Measurements from ENCODE around the gene PNMA1. TPM values are rescaled to one million over a fixed set of nuclear protein-coding genes. Genes with fewer than 3 reads are reported as not detected.

Gene PNMA1
- total and polyA plus RNA-seq, 2 of the 13 experiments (the other 11 are each of a cell fraction or from before 2014, with no cell fraction given), result 7.0 to 8.3 TPM

GRCh38 chr14:73713803-73714655 is at the start of gene PNMA1 (continued):
- TF ChIP-seq NPAS2 (CRISPR knock-in tag; IDR thresholded peaks at IDR 0.05; ENCODE audit: borderline replicate concordance) (no peak), ZMYM2 (CRISPR knock-in tag; IDR thresholded peaks at IDR 0.05) (no peak), MAFK (conservative IDR thresholded peaks at IDR 0.05 in 1 of 2, IDR thresholded peaks at IDR 0.05 in 1 of 2; ENCODE audit: low read length in 2 of 2) (no peak), HNRNPH1 (optimal IDR thresholded peaks at IDR 0.05; ENCODE audit: low read depth, low read length) (no peak), RERE (CRISPR knock-in tag; IDR thresholded peaks at IDR 0.05; ENCODE audit: low read depth) (0 out of 2 replicates have a peak, but pooled peaks have one; percentile 63), HNRNPLL (IDR thresholded peaks at IDR 0.05; ENCODE audit: low read depth, low read length, poor library complexity, severe bottlenecking) (peak; percentile 57), EHMT2 (IDR thresholded peaks at IDR 0.05; ENCODE audit: borderline replicate concordance, low read depth, low read length) (no peak), RNF219 (CRISPR knock-in tag; IDR thresholded peaks at IDR 0.05) (no peak), PHF21A (CRISPR knock-in tag; IDR thresholded peaks at IDR 0.05) (no peak), ZNF337 (CRISPR knock-in tag; IDR thresholded peaks at IDR 0.05; ENCODE audit: borderline replicate concordance, low read depth) (peak; percentile 52; the same call in 1 of the 2 replicates), BCLAF1 (IDR thresholded peaks at IDR 0.05) (no peak), ZFP41 (CRISPR knock-in tag; IDR thresholded peaks at IDR 0.05; ENCODE audit: borderline replicate concordance) (no peak), KDM3A (CRISPR knock-in tag; IDR thresholded peaks at IDR 0.05; ENCODE audit: low read depth) (no peak), NAIF1 (CRISPR knock-in tag; IDR thresholded peaks at IDR 0.05; ENCODE audit: borderline replicate concordance) (no peak), ZNF292 (CRISPR knock-in tag; IDR thresholded peaks at IDR 0.05; ENCODE audit: borderline replicate concordance, low read depth) (no peak), TBL1XR1 (IDR thresholded peaks at IDR 0.05; ENCODE audit: borderline replicate concordance, low read length, partially characterized antibody) (no peak)

Measured in HepG2 (cell line).